ENCODE measurements around the gene DDX55.
A peak's percentile ranks its signal among the peaks of the same experiment; 100 is the strongest.
"Not testable (repeated sequence)": the region's sequence is repeated elsewhere in the genome, so short reads cannot be mapped to it uniquely, and the experiment has no call there.

Gene DDX55

GRCh38 chr12:123595729-123596128, 6.2 kb upstream of the DDX55 start:
- DNase-seq: no peak
- no peaks in the 10 kb centered on the region for H3K9me3 ChIP-seq (ENCODE audit: control extremely low read depth in 1 of 5, control insufficient read depth in 4 of 5, insufficient read depth in 2 of 5, low read depth in 1 of 5, low read length in 4 of 5)
- peaks cover 0 to 1% (median under 1%) of the 10 kb centered on the region in 4 experiments for H3K4me1 ChIP-seq (ENCODE audit: control extremely low read depth in 1 of 4, control insufficient read depth in 4 of 4, insufficient read depth in 4 of 4, low read length in 3 of 4)
- no peaks in the 10 kb centered on the region for H3K27me3 ChIP-seq (replicated peaks in 2 of 5; ENCODE audit: control insufficient read depth in 4 of 5, insufficient read depth in 5 of 5, low read length in 4 of 5)
- CTCF ChIA-PET: no interaction called here
- H3K4me3 ChIP-seq (ENCODE audit: control insufficient read depth in 1 of 7, extremely low read depth in 1 of 7, insufficient read depth in 4 of 7, low read depth in 2 of 7, low read length in 6 of 7): no peak overlapping the region
- H3K36me3 ChIP-seq (ENCODE audit: control insufficient read depth in 4 of 4, insufficient read depth in 4 of 4, low read length in 3 of 4): peaks cover 18 to 69% (median 53%) of the 10 kb centered on the region in 4 experiments
- POLR2A ChIA-PET: no interaction called here
- H3K27ac ChIP-seq (ENCODE audit: insufficient read depth in 1 of 2, low read depth in 1 of 2, low read length in 2 of 2, poor library complexity in 1 of 2, severe bottlenecking in 2 of 2): no peak overlapping the region

DNA sequence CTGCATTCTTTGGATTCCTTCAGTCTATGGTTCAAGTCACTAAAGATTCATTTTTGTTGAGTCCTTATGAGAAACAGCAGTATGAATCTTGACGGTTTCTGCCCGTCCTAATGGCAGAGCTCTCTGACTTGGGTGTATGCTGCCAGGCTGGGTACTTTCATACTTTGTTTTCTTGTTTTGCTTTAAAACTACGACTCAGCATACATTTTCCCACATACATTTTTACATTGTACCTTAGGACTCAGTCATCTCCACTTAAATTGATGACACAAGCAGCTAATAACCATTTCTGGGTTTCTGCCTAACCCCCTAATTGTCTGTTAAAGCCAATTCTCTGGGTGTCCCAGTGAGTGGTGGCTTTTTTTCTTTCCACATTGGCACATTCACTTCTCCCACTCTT, 4.8 kb upstream of the DDX55 start:
- Histone ChIP-seq H3K4me1 (ENCODE audit: control extremely low read depth in 1 of 4, control insufficient read depth in 4 of 4, insufficient read depth in 4 of 4, low read length in 3 of 4) (peaks cover 0 to 10% (median 7%) of the 10 kb centered on the region in 4 experiments), H3K27me3 (replicated peaks in 2 of 5; ENCODE audit: control insufficient read depth in 4 of 5, insufficient read depth in 5 of 5, low read length in 4 of 5) (no peaks in the 10 kb centered on the region), H3K4me3 (ENCODE audit: control insufficient read depth in 1 of 7, extremely low read depth in 1 of 7, insufficient read depth in 4 of 7, low read depth in 2 of 7, low read length in 6 of 7) (no peak overlapping the region), H3K27ac (ENCODE audit: insufficient read depth in 1 of 2, low read depth in 1 of 2, low read length in 2 of 2, poor library complexity in 1 of 2, severe bottlenecking in 2 of 2) (peak overlapping the region in 1 of 2 experiments; percentile 6), H3K36me3 (ENCODE audit: control insufficient read depth in 4 of 4, insufficient read depth in 4 of 4, low read length in 3 of 4) (peaks cover 13 to 57% (median 41%) of the 10 kb centered on the region in 4 experiments), H3K9me3 (ENCODE audit: control extremely low read depth in 1 of 5, control insufficient read depth in 4 of 5, insufficient read depth in 2 of 5, low read depth in 1 of 5, low read length in 4 of 5) (no peaks in the 10 kb centered on the region)
- POLR2A ChIA-PET: interaction anchor here (0.5 kb wide), 1 partner anchor 546 kb away, joined by 3 read pairs; no protein-coding TSS in a partner anchor
- no peak for DNase-seq
- 100% methylated on average over 3 of the region's 3 CpGs for WGBS (ENCODE audit: insufficient coverage)
- CTCF ChIA-PET: interaction anchor here (0.5 kb wide), 1 partner anchor 17 kb away, joined by 3 read pairs; no protein-coding TSS in a partner anchor

DNA sequence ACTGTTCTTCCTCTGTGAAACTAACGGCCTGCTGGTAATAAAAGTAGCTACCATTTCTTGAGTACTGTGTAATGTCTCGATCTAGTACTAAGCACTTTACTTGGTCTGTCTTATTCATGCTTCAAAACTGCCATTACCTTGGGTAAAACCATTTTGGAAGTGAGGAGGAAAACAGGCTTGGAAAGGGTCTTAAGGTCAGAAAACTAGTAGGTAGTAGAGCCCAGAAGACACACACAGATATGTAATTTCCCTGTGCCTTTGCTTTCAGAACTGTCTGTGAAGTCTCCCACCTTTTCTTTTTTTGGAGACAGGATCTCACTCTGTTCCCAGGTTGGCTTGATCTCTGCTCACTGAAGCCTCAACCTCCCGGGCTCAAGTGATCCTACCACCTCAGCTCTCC, 3.4 kb upstream of the DDX55 start:
- no peak for DNase-seq
- POLR2A ChIA-PET: no interaction called here
- Histone ChIP-seq H3K27ac (ENCODE audit: insufficient read depth in 1 of 2, low read depth in 1 of 2, low read length in 2 of 2, poor library complexity in 1 of 2, severe bottlenecking in 2 of 2) (no peak overlapping the region), H3K4me3 (ENCODE audit: control insufficient read depth in 1 of 7, extremely low read depth in 1 of 7, insufficient read depth in 4 of 7, low read depth in 2 of 7, low read length in 6 of 7) (no peak overlapping the region), H3K36me3 (ENCODE audit: control insufficient read depth in 4 of 4, insufficient read depth in 4 of 4, low read length in 3 of 4) (peaks cover 13 to 45% (median 33%) of the 10 kb centered on the region in 4 experiments), H3K9me3 (ENCODE audit: control extremely low read depth in 1 of 5, control insufficient read depth in 4 of 5, insufficient read depth in 2 of 5, low read depth in 1 of 5, low read length in 4 of 5) (no peaks in the 10 kb centered on the region), H3K4me1 (ENCODE audit: control extremely low read depth in 1 of 4, control insufficient read depth in 4 of 4, insufficient read depth in 4 of 4, low read length in 3 of 4) (peaks cover 8 to 21% (median 17%) of the 10 kb centered on the region in 4 experiments), H3K27me3 (replicated peaks in 2 of 5; ENCODE audit: control insufficient read depth in 4 of 5, insufficient read depth in 5 of 5, low read length in 4 of 5) (no peaks in the 10 kb centered on the region)
- 100% methylated on average over 3 of the region's 3 CpGs for WGBS (ENCODE audit: insufficient coverage)
- CTCF ChIA-PET: interaction anchor here (1.4 kb wide), 1 partner anchor 331 kb away, joined by 3 read pairs; no protein-coding TSS in a partner anchor

DNA sequence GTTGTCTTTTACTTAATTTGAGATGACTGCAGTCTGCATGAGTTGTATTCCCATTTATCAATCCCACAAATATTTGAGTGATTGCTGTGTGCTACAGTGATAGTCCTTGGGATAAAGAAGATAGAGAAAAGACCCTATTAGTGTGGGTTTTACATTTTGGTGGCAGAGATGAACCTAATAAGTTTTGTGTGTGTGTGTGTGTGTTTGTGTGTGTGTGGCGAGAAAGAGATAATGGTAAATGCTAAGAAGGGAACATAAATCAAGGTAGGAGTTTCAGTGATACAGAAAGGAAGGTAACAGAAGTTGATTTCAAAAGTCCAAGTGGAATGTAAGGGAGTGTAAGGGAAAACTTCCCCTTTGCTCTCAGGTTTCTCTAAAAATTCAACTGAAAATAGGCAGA, 2.6 kb upstream of the DDX55 start:
- Histone ChIP-seq H3K4me1 (ENCODE audit: control extremely low read depth in 1 of 4, control insufficient read depth in 4 of 4, insufficient read depth in 4 of 4, low read length in 3 of 4) (peaks cover 8 to 22% (median 19%) of the 10 kb centered on the region in 4 experiments), H3K4me3 (ENCODE audit: control insufficient read depth in 1 of 7, extremely low read depth in 1 of 7, insufficient read depth in 4 of 7, low read depth in 2 of 7, low read length in 6 of 7) (no peak overlapping the region), H3K9me3 (ENCODE audit: control extremely low read depth in 1 of 5, control insufficient read depth in 4 of 5, insufficient read depth in 2 of 5, low read depth in 1 of 5, low read length in 4 of 5) (no peaks in the 10 kb centered on the region), H3K27ac (ENCODE audit: insufficient read depth in 1 of 2, low read depth in 1 of 2, low read length in 2 of 2, poor library complexity in 1 of 2, severe bottlenecking in 2 of 2) (no peak overlapping the region), H3K36me3 (ENCODE audit: control insufficient read depth in 4 of 4, insufficient read depth in 4 of 4, low read length in 3 of 4) (peaks cover 13 to 41% (median 31%) of the 10 kb centered on the region in 4 experiments), H3K27me3 (replicated peaks in 2 of 5; ENCODE audit: control insufficient read depth in 4 of 5, insufficient read depth in 5 of 5, low read length in 4 of 5) (no peaks in the 10 kb centered on the region)
- no CpG with 5 or more reads among the region's 1 CpG for WGBS (ENCODE audit: insufficient coverage)
- POLR2A ChIA-PET: no interaction called here
- no peak for DNase-seq
- CTCF ChIA-PET: no interaction called here

DNA sequence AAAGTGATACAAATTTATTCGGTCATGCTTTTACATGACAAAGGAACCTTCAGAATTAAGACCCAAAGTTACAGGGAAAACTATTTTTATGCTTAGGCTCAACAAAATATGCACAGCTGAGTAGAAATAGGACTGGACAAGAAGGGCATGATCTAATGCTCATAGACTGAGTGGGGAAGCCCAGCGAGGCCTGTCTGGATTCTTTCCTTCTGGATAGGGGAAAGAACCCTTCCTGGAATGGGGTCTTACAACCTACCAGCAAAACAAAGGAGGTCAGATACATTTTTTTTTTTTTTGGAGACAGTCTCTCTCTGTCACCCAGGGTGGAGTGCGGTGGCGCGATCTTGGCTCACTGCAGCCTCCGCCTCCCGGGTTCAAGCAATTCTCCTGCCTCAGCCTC, 2.2 kb upstream of the DDX55 start:
- Histone ChIP-seq H3K9me3 (ENCODE audit: control extremely low read depth in 1 of 5, control insufficient read depth in 4 of 5, insufficient read depth in 2 of 5, low read depth in 1 of 5, low read length in 4 of 5) (no peaks in the 10 kb centered on the region), H3K27ac (ENCODE audit: insufficient read depth in 1 of 2, low read depth in 1 of 2, low read length in 2 of 2, poor library complexity in 1 of 2, severe bottlenecking in 2 of 2) (no peak overlapping the region), H3K27me3 (replicated peaks in 2 of 5; ENCODE audit: control insufficient read depth in 4 of 5, insufficient read depth in 5 of 5, low read length in 4 of 5) (no peaks in the 10 kb centered on the region), H3K36me3 (ENCODE audit: control insufficient read depth in 4 of 4, insufficient read depth in 4 of 4, low read length in 3 of 4) (peaks cover 13 to 42% (median 30%) of the 10 kb centered on the region in 4 experiments), H3K4me1 (ENCODE audit: control extremely low read depth in 1 of 4, control insufficient read depth in 4 of 4, insufficient read depth in 4 of 4, low read length in 3 of 4) (peaks cover 8 to 22% (median 19%) of the 10 kb centered on the region in 4 experiments), H3K4me3 (ENCODE audit: control insufficient read depth in 1 of 7, extremely low read depth in 1 of 7, insufficient read depth in 4 of 7, low read depth in 2 of 7, low read length in 6 of 7) (no peak overlapping the region)
- POLR2A ChIA-PET: no interaction called here
- CTCF ChIA-PET: no interaction called here
- DNase-seq: no peak
- whole genome bisulfite sequencing (ENCODE audit: insufficient coverage): 97% methylated on average over 3 of the region's 7 CpGs

DNA sequence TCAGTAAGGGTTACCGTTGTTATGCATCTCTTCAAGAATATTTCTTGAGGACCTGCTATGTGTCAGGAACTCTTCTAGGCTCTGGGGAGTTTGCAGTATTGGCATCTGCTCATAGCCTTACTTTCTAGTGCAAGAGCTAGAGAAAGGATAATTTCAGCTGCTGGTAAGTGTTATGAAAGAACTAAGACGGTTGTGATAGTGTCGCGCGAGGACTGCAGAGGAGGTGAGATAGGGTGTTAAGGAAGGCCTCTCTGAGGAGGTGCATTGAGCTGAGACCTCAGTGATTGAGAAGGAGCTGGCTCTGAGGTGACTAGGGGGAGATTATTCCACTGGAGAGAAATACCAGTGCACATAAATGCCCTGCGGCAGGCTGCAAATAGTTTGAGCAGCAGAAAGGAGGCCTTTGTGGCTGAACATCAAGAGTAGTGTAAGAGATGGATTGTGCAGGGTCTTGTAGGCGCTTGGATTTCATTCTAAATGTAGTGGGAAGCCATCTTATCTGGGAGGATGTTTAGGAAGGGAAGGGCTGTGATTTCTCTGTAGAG, 824 bp downstream of the DDX55 start:
- H3K4me1 ChIP-seq (ENCODE audit: control extremely low read depth in 1 of 4, control insufficient read depth in 4 of 4, insufficient read depth in 4 of 4, low read length in 3 of 4): peaks cover 8 to 22% (median 19%) of the 10 kb centered on the region in 4 experiments
- peak overlapping the region; percentile 77 to 99 (median 96) for H3K4me3 ChIP-seq (ENCODE audit: control insufficient read depth in 1 of 7, extremely low read depth in 1 of 7, insufficient read depth in 4 of 7, low read depth in 2 of 7, low read length in 6 of 7)
- CTCF ChIA-PET: interaction anchor here (0.7 to 1.8 kb wide), 10 partner anchors 16 to 342 kb away, joined by 3 to 7 read pairs (median 4); partner anchors contain the start of gene RILPL1
- no peaks in the 10 kb centered on the region for H3K27me3 ChIP-seq (replicated peaks in 2 of 5; ENCODE audit: control insufficient read depth in 4 of 5, insufficient read depth in 5 of 5, low read length in 4 of 5)
- POLR2A ChIA-PET: interaction anchor here (0.6 kb wide), 1 partner anchor 94 kb away, joined by 3 read pairs; no protein-coding TSS in a partner anchor
- DNase-seq: no peak
- 12% methylated on average over 7 of the region's 7 CpGs for WGBS (ENCODE audit: insufficient coverage)
- H3K36me3 ChIP-seq (ENCODE audit: control insufficient read depth in 4 of 4, insufficient read depth in 4 of 4, low read length in 3 of 4): peaks cover 6 to 46% (median 29%) of the 10 kb centered on the region in 4 experiments
- H3K9me3 ChIP-seq (ENCODE audit: control extremely low read depth in 1 of 5, control insufficient read depth in 4 of 5, insufficient read depth in 2 of 5, low read depth in 1 of 5, low read length in 4 of 5): no peaks in the 10 kb centered on the region
- H3K27ac ChIP-seq (ENCODE audit: insufficient read depth in 1 of 2, low read depth in 1 of 2, low read length in 2 of 2, poor library complexity in 1 of 2, severe bottlenecking in 2 of 2): peak overlapping the region; percentile 58 to 83

DNA sequence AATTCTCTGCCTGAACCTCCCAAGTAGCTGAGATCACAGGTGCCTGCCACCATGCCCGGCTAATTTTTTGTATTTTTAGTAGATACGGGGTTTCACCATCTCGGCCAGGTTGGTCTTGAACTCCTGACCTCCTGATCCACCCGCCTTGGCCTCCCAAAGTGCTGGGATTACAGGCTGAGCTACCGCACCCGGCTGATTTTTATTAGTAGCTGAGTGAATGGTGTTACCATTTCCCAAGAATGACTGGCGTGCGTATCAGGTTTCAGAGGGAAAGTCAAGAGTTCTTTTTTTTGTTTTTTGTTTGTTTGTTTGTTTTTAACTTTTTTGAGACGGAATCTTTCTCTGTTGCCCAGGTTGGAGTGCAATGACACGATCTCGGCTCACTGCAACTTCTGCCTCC, 1.6 kb downstream of the DDX55 start:
- peak overlapping the region in 2 of 7 experiments; percentile 86 to 98 for H3K4me3 ChIP-seq (ENCODE audit: control insufficient read depth in 1 of 7, extremely low read depth in 1 of 7, insufficient read depth in 4 of 7, low read depth in 2 of 7, low read length in 6 of 7)
- WGBS (ENCODE audit: insufficient coverage): 98% methylated on average over 11 of the region's 11 CpGs
- H3K9me3 ChIP-seq (ENCODE audit: control extremely low read depth in 1 of 5, control insufficient read depth in 4 of 5, insufficient read depth in 2 of 5, low read depth in 1 of 5, low read length in 4 of 5); POLR2A ChIA-PET; H3K27me3 ChIP-seq (replicated peaks in 2 of 5; ENCODE audit: control insufficient read depth in 4 of 5, insufficient read depth in 5 of 5, low read length in 4 of 5); DNase-seq; H3K27ac ChIP-seq (ENCODE audit: insufficient read depth in 1 of 2, low read depth in 1 of 2, low read length in 2 of 2, poor library complexity in 1 of 2, severe bottlenecking in 2 of 2): not testable (repeated sequence)
- peaks cover 8 to 22% (median 19%) of the 10 kb centered on the region in 4 experiments for H3K4me1 ChIP-seq (ENCODE audit: control extremely low read depth in 1 of 4, control insufficient read depth in 4 of 4, insufficient read depth in 4 of 4, low read length in 3 of 4)
- peaks cover 7 to 46% (median 33%) of the 10 kb centered on the region in 4 experiments for H3K36me3 ChIP-seq (ENCODE audit: control insufficient read depth in 4 of 4, insufficient read depth in 4 of 4, low read length in 3 of 4)
- CTCF ChIA-PET: interaction anchor here (1.8 kb wide), 1 partner anchor 18 kb away, joined by 7 read pairs; no protein-coding TSS in a partner anchor
